Esophagus squamous epithelium (tissue), 5 donors: ENCODE results near the gene YTHDF2. TPM values are rescaled to one million over a fixed set of nuclear protein-coding genes. Genes with fewer than 3 reads are reported as not detected.

Experiments
- DNase-seq: peaks from one replicate; lab custom pipeline; 2025; lab: John Stamatoyannopoulos, UW
- H3K27ac ChIP-seq, 4 donors: fragments of 200-600 bp; sonication (generic); one replicate each; pipeline ENCODE4 v1.5.1; 2016 to 2019; ENCODE audit warnings: mild to moderate bottlenecking in 1 of 4
- H3K27me3 ChIP-seq, 4 donors: fragments of 200-600 bp; sonication (generic); 1 replicate in 3 of 4; 2 replicates in 1 of 4; pipeline versions ENCODE4 v1.5.1 to v1.6.0; 2017 to 2021; ENCODE audit warnings: antibody characterized with exemption in 1 of 4
- H3K36me3 ChIP-seq, 3 donors: fragments of 200-600 bp; sonication (generic); one replicate each; pipeline ENCODE4 v1.5.1; 2016 to 2019
- H3K4me1 ChIP-seq, 3 donors: fragments of 200-600 bp; sonication (generic); one replicate each; pipeline ENCODE4 v1.5.1; 2017 to 2019
- H3K4me3 ChIP-seq, 4 donors: fragments of 200-600 bp; sonication (generic); 1 replicate in 3 of 4; 2 replicates in 1 of 4; pipeline ENCODE4 v1.5.1; 2016 to 2019; ENCODE audit warnings: mild to moderate bottlenecking in 2 of 4, moderate library complexity in 1 of 4
- H3K9me3 ChIP-seq, 3 donors: fragments of 200-600 bp; sonication (generic); one replicate each; pipeline ENCODE4 v1.5.1; 2016 to 2019
- POLR2A ChIP-seq, 4 donors: fragments of 450-650 bp; IDR thresholded peaks; one replicate each; pipeline ENCODE4 v1.6.1; 2017; ENCODE audit warnings: antibody characterized with exemption in 4 of 4, mild to moderate bottlenecking in 4 of 4, moderate library complexity in 3 of 4
- WGBS, 2 donors: methylation state at CpG; one replicate each; pipeline ENCODE4 v1.1.5; 2018; 5-methylcytosine and 5-hydroxymethylcytosine counted together
- intact Hi-C: fragments of 100-400 bp; cut with DNase I; formaldehyde crosslinking; loops from one replicate; pipeline ENCODE4 v1.15.0; 2022
- total RNA-seq, 4 donors: library from RNA; depleted of rRNA; stranded (reverse); fragments of >200 nt; gene quantifications; one replicate each; pipeline ENCODE4 v1.1.0, GENCODE V29; 2016
- TF ChIP-seq, protein P1 (sequence below), 6 experiments: fragments of 450-650 bp in 4 of 6; fragments of 200-600 bp in 2 of 6; sonication (generic) in 2 of 6; IDR thresholded peaks; one replicate each; pipeline ENCODE4 v1.5.1; 2016 to 2019; ENCODE audit warnings: antibody characterized with exemption in 6 of 6, mild to moderate bottlenecking in 4 of 6, moderate library complexity in 4 of 6
- donor health status: DM: yes; HTN: yes; CAD: no.

YTHDF2 gene
- total RNA-seq, 4 donors from 2014 or later, result 55.0 to 66.2 (median 60.7) TPM

DNA sequence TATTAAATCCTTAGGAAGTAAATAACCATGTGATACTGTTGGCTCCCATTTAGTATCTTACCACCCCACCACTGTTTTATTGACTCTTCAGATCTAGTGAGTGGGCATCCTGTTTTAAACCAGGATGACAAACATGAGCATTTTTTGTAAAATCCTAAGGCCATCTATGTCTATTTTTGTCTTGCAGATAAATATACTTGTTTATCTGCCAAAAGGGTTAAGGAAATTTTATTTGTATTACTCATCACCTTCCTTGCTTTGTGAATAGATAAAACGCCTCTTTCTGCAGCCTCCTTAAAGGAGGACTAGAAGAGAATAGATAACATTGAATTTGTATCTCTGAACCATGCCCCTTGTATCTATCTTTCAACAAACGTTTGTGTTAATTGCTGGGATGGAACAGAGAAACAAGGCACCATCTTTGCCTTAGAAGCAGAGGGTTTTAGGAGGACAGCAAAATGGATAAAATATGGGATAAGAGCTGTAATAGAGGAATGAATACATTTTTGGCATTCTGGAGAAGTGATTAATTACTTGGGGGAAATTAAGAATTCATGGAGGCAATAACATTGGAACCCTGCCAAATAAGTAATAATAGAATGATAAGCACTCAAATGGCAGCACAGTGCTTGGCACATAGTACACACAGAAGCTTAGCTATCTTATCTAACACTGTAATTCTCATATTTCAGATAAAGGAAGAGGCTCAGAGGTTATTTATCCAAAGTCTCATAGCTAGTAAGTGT, 14.7 kb downstream of the YTHDF2 start:
- intact Hi-C loops, result no loop called here
- H3K27ac ChIP-seq, result no peak overlapping the region
- H3K36me3 ChIP-seq, result peaks cover 0 to 52% (median 4%) of the 10 kb centered on the region in 3 donors
- H3K4me3 ChIP-seq, result no peak overlapping the region
- H3K9me3 ChIP-seq, result no peaks in the 10 kb centered on the region
- WGBS, 2 donors, result 11 to 22% methylated on average over 2 of the region's 2 CpGs
- DNase-seq, result no peak
- TF ChIP-seq, protein P1, sequence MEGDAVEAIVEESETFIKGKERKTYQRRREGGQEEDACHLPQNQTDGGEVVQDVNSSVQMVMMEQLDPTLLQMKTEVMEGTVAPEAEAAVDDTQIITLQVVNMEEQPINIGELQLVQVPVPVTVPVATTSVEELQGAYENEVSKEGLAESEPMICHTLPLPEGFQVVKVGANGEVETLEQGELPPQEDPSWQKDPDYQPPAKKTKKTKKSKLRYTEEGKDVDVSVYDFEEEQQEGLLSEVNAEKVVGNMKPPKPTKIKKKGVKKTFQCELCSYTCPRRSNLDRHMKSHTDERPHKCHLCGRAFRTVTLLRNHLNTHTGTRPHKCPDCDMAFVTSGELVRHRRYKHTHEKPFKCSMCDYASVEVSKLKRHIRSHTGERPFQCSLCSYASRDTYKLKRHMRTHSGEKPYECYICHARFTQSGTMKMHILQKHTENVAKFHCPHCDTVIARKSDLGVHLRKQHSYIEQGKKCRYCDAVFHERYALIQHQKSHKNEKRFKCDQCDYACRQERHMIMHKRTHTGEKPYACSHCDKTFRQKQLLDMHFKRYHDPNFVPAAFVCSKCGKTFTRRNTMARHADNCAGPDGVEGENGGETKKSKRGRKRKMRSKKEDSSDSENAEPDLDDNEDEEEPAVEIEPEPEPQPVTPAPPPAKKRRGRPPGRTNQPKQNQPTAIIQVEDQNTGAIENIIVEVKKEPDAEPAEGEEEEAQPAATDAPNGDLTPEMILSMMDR (IDR thresholded peaks at IDR 0.05), result no peak
- no peak for TF ChIP-seq POLR2A (IDR thresholded peaks at IDR 0.05)
- no peaks in the 10 kb centered on the region for H3K27me3 ChIP-seq
- peaks cover 31 to 99% (median 72%) of the 10 kb centered on the region in 3 donors for H3K4me1 ChIP-seq

DNA sequence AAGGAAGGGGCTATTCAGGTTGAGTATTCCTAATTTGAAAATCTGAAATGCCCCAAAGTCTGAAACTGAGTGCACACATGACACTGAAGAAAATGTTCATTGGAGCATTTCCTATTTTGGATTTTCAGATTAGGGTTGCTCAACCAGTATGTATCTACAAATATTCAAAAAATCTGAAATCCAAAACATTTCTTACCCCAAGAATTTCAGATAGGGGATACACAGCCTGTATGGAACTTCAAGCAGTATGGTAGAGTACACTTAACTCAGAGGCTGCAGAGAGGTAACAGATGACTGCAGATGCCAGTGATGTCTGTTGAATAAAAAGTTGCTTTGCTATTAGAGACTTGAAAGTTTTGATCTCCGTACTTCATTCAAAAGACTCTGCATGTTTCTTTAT, 19.0 kb downstream of the YTHDF2 start:
- TF ChIP-seq, protein P1 (IDR thresholded peaks at IDR 0.05), result no peak
- no peak for TF ChIP-seq POLR2A (IDR thresholded peaks at IDR 0.05)
- no peak overlapping the region for H3K4me3 ChIP-seq
- no peaks in the 10 kb centered on the region for H3K9me3 ChIP-seq
- intact Hi-C loops, result no loop called here
- peaks cover 4 to 73% (median 7%) of the 10 kb centered on the region in 3 donors for H3K36me3 ChIP-seq
- DNase-seq, result no peak
- H3K4me1 ChIP-seq, result peaks cover 35 to 74% (median 59%) of the 10 kb centered on the region in 3 donors
- no peaks in the 10 kb centered on the region for H3K27me3 ChIP-seq
- H3K27ac ChIP-seq, result no peak overlapping the region
- WGBS, 2 donors, result 32 to 60% methylated on average over 1 of the region's 1 CpG

DNA sequence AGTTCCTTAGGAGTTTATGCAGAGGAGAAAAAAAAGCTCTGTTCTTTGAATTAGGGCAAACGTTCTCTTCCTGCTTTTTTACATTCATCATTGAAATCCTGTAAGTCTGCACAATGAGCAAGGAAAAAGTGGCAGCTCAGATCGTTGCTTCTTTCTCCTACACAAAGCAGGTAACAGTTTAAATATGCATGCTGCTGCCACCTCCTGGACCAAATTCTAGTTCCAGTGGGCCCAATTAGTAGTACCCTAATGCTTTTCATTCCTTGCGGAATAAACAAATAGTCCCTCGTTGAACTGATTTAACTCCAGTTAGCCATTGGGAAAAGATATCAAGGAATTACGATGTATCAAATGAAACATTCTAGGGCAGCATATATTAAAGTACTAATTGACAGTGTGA, 20.1 kb downstream of the YTHDF2 start:
- H3K4me1 ChIP-seq, result peaks cover 24 to 64% (median 49%) of the 10 kb centered on the region in 3 donors
- H3K9me3 ChIP-seq, result no peaks in the 10 kb centered on the region
- no peak for TF ChIP-seq POLR2A (IDR thresholded peaks at IDR 0.05)
- TF ChIP-seq, protein P1 (IDR thresholded peaks at IDR 0.05), result peak in 1 of 6 experiments; percentile 16
- no peaks in the 10 kb centered on the region for H3K27me3 ChIP-seq
- no peak overlapping the region for H3K4me3 ChIP-seq
- intact Hi-C loops, result no loop called here
- WGBS, 2 donors, result 40 to 43% methylated on average over 5 of the region's 5 CpGs
- H3K27ac ChIP-seq, result no peak overlapping the region
- peaks cover 4 to 82% (median 7%) of the 10 kb centered on the region in 3 donors for H3K36me3 ChIP-seq
- no peak for DNase-seq

DNA sequence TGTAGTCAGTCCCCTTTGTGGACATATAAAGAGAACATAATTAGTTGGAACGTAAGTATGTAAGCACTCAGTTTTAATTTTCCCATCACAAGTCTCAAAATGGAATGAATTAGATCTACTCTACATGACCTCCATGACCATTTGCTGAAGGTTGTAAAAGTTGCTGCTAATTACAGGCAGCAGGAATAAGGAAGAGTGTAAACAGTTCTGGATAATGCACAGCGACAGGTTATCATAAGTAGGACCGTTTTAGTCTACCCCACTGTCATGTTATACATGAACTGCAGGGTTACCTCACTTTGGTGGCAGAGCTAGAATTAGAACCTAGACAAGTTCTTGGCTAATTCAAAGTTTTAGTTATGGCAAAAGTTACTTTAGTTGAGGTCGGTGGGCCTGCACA, 21.7 kb downstream of the YTHDF2 start:
- TF ChIP-seq, protein P1 (IDR thresholded peaks at IDR 0.05), result no peak
- no peak for TF ChIP-seq POLR2A (IDR thresholded peaks at IDR 0.05)
- DNase-seq, result no peak
- peaks cover 4 to 80% (median 7%) of the 10 kb centered on the region in 3 donors for H3K36me3 ChIP-seq
- no peaks in the 10 kb centered on the region for H3K9me3 ChIP-seq
- intact Hi-C loops, result no loop called here
- no peaks in the 10 kb centered on the region for H3K27me3 ChIP-seq
- H3K4me3 ChIP-seq, result no peak overlapping the region
- H3K27ac ChIP-seq, result no peak overlapping the region
- WGBS, 2 donors, result 78 to 82% methylated on average over 4 of the region's 4 CpGs
- peaks cover 29 to 65% (median 49%) of the 10 kb centered on the region in 3 donors for H3K4me1 ChIP-seq

DNA sequence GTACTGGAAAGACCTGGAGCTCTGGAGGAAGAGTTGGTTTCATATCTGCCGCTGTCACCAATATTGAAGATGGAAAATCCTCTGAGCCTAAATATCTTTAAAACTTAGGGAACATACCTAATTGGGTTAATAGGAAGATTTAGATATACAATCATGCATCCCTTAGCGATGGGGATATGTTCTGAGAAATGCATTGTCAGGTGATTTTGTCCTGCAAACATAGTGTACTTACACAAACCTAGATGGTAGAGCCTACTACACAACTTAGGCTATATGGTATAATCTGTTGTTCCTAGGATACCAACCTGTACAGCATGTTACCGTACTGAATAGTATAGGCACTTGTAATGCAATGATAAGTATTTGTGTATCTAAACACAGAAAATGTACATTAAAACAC, 22.5 kb downstream of the YTHDF2 start:
- DNase-seq, result no peak
- no peak for TF ChIP-seq POLR2A (IDR thresholded peaks at IDR 0.05)
- TF ChIP-seq, protein P1 (IDR thresholded peaks at IDR 0.05), result no peak
- Histone ChIP-seq H3K27ac (no peak overlapping the region), H3K9me3 (no peaks in the 10 kb centered on the region), H3K4me3 (no peak overlapping the region), H3K27me3 (no peaks in the 10 kb centered on the region), H3K4me1 (peaks cover 23 to 59% (median 43%) of the 10 kb centered on the region in 3 donors), H3K36me3 (peaks cover 0 to 80% (median 7%) of the 10 kb centered on the region in 3 donors)
- intact Hi-C loops, result no loop called here
- 96 to 99% methylated on average over 3 of the region's 3 CpGs for WGBS, 2 donors
